SK-N-SH (cell line): Measurements from ENCODE around the gene ETHE1. TPM values are rescaled to one million over a fixed set of nuclear protein-coding genes. Genes with fewer than 3 reads are reported as not detected.

Source experiments
- CTCF ChIA-PET: fragments of 300-600, 350-600 bp; formaldehyde crosslinking; extraction: SDS; loops from one replicate; lab custom pipeline; 2021; lab: Yijun Ruan, JAX
- POLR2A ChIA-PET: fragments of 350-600 bp; sonication (Branson Sonifier 250); formaldehyde crosslinking; extraction: SDS; loops from one replicate; lab custom pipeline; 2020; ENCODE audit warnings: antibody characterized with exemption, inconsistent platforms; lab: Yijun Ruan, JAX
- DNase-seq: peaks from one replicate; pipeline ENCODE4 v3.0.0; 2012
- H2AFZ ChIP-seq: fragments of 200-600 bp; sonication (generic); 2 replicates; pipeline ENCODE4 v1.8.1; 2016; ENCODE audit warnings: antibody characterized with exemption, mild to moderate bottlenecking, low read depth
- H3F3A ChIP-seq: fragments of 200-600 bp; sonication (generic); replicated peaks from 2 replicates; pipeline ENCODE3; 2016; ENCODE audit warnings: antibody characterized with exemption, mild to moderate bottlenecking; ENCODE audit not compliant: insufficient read depth
- H3K27ac ChIP-seq, 2 experiments: fragments of 200-500 bp in 1 of 2; fragments of 200-600 bp in 1 of 2; sonication (Bioruptor generic) in 1 of 2; sonication (generic), shearing (Covaris generic) in 1 of 2; 2 replicates each; pipeline versions ENCODE4 v1.5.1 to v1.6.1; 2014 to 2016; ENCODE audit warnings: low read depth in 2 of 2, inconsistent platforms in 1 of 2, low read length in 1 of 2, mild to moderate bottlenecking in 1 of 2, mixed read lengths in 1 of 2
- H3K27me3 ChIP-seq: fragments of 200-600 bp; sonication (generic), shearing (Covaris generic); 2 replicates; pipeline ENCODE4 v1.6.1; 2016; ENCODE audit warnings: mixed run types; ENCODE audit not compliant: insufficient read depth
- H3K36me3 ChIP-seq, 2 experiments: fragments of 200-500 bp in 1 of 2; fragments of 200-600 bp in 1 of 2; sonication (Bioruptor generic) in 1 of 2; sonication (generic) in 1 of 2; replicated peaks in 1 of 2; 2 replicates each; pipeline versions ENCODE3 to v1.5.1; 2014 to 2016; ENCODE audit warnings: low read length in 1 of 2, mild to moderate bottlenecking in 1 of 2; ENCODE audit not compliant: insufficient read depth in 2 of 2, control insufficient read depth in 1 of 2
- H3K4me1 ChIP-seq, 2 experiments: fragments of 200-500 bp in 1 of 2; fragments of 200-600 bp in 1 of 2; sonication (Bioruptor generic) in 1 of 2; sonication (generic), shearing (Covaris generic) in 1 of 2; 2 replicates each; pipeline versions ENCODE4 v1.5.1 to v1.6.1; 2014 to 2016; ENCODE audit warnings: low read depth in 1 of 2, low read length in 1 of 2, mixed run types in 1 of 2; ENCODE audit not compliant: insufficient read depth in 2 of 2, control insufficient read depth in 1 of 2
- H3K4me2 ChIP-seq: fragments of 200-600 bp; sonication (generic), shearing (Covaris generic); 2 replicates; pipeline ENCODE4 v1.6.1; 2017; ENCODE audit warnings: mixed run types
- H3K4me3 ChIP-seq, 2 experiments: fragments of 200-500 bp in 1 of 2; fragments of 200-600 bp in 1 of 2; sonication (Bioruptor generic) in 1 of 2; sonication (generic), shearing (Covaris generic) in 1 of 2; 2 replicates each; pipeline versions ENCODE4 v1.5.1 to v1.8.1; 2014 to 2016; ENCODE audit warnings: low read depth in 2 of 2, inconsistent platforms in 1 of 2, low read length in 1 of 2, mild to moderate bottlenecking in 1 of 2, mixed read lengths in 1 of 2, moderate library complexity in 1 of 2
- H3K79me2 ChIP-seq: fragments of 200-600 bp; sonication (generic); 2 replicates; pipeline ENCODE4 v1.8.1; 2017; ENCODE audit warnings: mild to moderate bottlenecking; ENCODE audit not compliant: insufficient read depth
- H3K9ac ChIP-seq: fragments of 200-600 bp; sonication (generic); 2 replicates; pipeline ENCODE4 v1.6.1; 2017; ENCODE audit warnings: mixed run types
- H3K9me2 ChIP-seq: fragments of 200-600 bp; sonication (generic); 2 replicates; pipeline ENCODE4 v1.6.1; 2017; ENCODE audit warnings: mixed run types
- H3K9me3 ChIP-seq: fragments of 200-600 bp; sonication (generic); 2 replicates; pipeline ENCODE4 v1.6.1; 2017; ENCODE audit warnings: mixed run types, mild to moderate bottlenecking, moderate library complexity
- H4K20me1 ChIP-seq: fragments of 200-600 bp; sonication (generic); 2 replicates; pipeline ENCODE4 v1.6.1; 2017; ENCODE audit warnings: mild to moderate bottlenecking, mixed run types; ENCODE audit not compliant: insufficient read depth
- CHD2 ChIP-seq: fragments of 150-350 bp; IDR thresholded peaks from 2 replicates; pipeline ENCODE4 v1.6.1; 2018; ENCODE audit warnings: low read length; ENCODE audit not compliant: partially characterized antibody
- EZH2phosphoT487 ChIP-seq: fragments of 200-600 bp; sonication (generic); IDR thresholded peaks from 2 replicates; pipeline ENCODE4 v1.6.1; 2017; ENCODE audit warnings: low read depth, mixed run types, mild to moderate bottlenecking, antibody characterized with exemption, moderate library complexity, borderline replicate concordance
- FOSL2 ChIP-seq: IDR thresholded peaks from 2 replicates; pipeline ENCODE4 v1.4.0; 2012; ENCODE audit warnings: low read depth, mild to moderate bottlenecking, moderate library complexity, borderline replicate concordance
- GABPA ChIP-seq: IDR thresholded peaks from 2 replicates; pipeline ENCODE4 v1.4.0; 2012; ENCODE audit warnings: low read depth, mild to moderate bottlenecking
- JUND ChIP-seq: IDR thresholded peaks from 2 replicates; pipeline ENCODE4 v1.4.0; 2012
- MEF2A ChIP-seq: IDR thresholded peaks from 2 replicates; pipeline ENCODE4 v1.4.0; 2012; ENCODE audit warnings: low read depth, borderline replicate concordance
- MXI1 ChIP-seq: IDR thresholded peaks from 2 replicates; pipeline ENCODE4 v1.6.1; 2012; ENCODE audit warnings: mild to moderate bottlenecking, low read depth, low read length, improper control_type of control experiment
- NFIC ChIP-seq: IDR thresholded peaks from 2 replicates; pipeline ENCODE4 v1.4.0; 2012; ENCODE audit warnings: borderline replicate concordance
- RFX5 ChIP-seq: IDR thresholded peaks from 2 replicates; pipeline ENCODE4 v1.6.1; 2012; ENCODE audit warnings: mild to moderate bottlenecking, improper control_type of control experiment, low read length
- RXRA ChIP-seq: IDR thresholded peaks from 2 replicates; pipeline ENCODE4 v1.4.0; 2012; ENCODE audit warnings: low read depth, mild to moderate bottlenecking, borderline replicate concordance
- SIN3A ChIP-seq: IDR thresholded peaks from 2 replicates; pipeline ENCODE4 v1.6.1; 2012; ENCODE audit warnings: low read depth, mild to moderate bottlenecking, low read length, moderate library complexity, borderline replicate concordance
- SMC3 ChIP-seq: IDR thresholded peaks from 2 replicates; pipeline ENCODE4 v1.6.1; 2012; ENCODE audit warnings: low read depth, low read length, improper control_type of control experiment
- TCF12 ChIP-seq: IDR thresholded peaks from 2 replicates; pipeline ENCODE4 v1.4.0; 2012
- YY1 ChIP-seq: IDR thresholded peaks from 2 replicates; pipeline ENCODE4 v1.4.0; 2012; ENCODE audit warnings: low read depth, mild to moderate bottlenecking
- WGBS: methylation state at CpG from one replicate; pipeline ENCODE4 v1.1.6; 2017; ENCODE audit warnings: low lambda C conversion rate; 5-methylcytosine and 5-hydroxymethylcytosine counted together
- polyA plus RNA-seq, 3 experiments: library from polyadenylated mRNA; depleted of rRNA; stranded (reverse); fragments of >200 nt; gene quantifications; 2 replicates each; pipeline ENCODE4 v1.2.3, GENCODE V29; 2012
- TF ChIP-seq, protein P1 (sequence below): IDR thresholded peaks from 2 replicates; pipeline ENCODE4 v1.6.1; 2012; ENCODE audit warnings: mild to moderate bottlenecking, low read depth, low read length, moderate library complexity
- TF ChIP-seq, protein P2 (sequence below): fragments of 150-350 bp; IDR thresholded peaks from 2 replicates; pipeline ENCODE4 v1.6.1; 2017; ENCODE audit warnings: antibody characterized with exemption, low read length, low read depth, borderline replicate concordance

Gene ETHE1
- polyA plus RNA-seq, 1 of the 3 experiments (the other 2 are of a cell fraction): 86.2 TPM

- Histone ChIP-seq H3K9me2 (no peaks in the 10 kb centered on the region), H3K9me3 (no peaks in the 10 kb centered on the region), H2AFZ (no peak overlapping the region), H3K4me3 (no peak overlapping the region), H3K9ac (no peak overlapping the region), H3K36me3 (peaks cover 3 to 11% of the 10 kb centered on the region in 2 experiments), H3K4me1 (peaks cover 0 to 14% of the 10 kb centered on the region in 2 experiments; a peak in 1 of 4 replicates), H3F3A (peaks cover 21% of the 10 kb centered on the region), H3K4me2 (0 out of 2 replicates have a peak overlapping the region, but pooled peaks have one; percentile 43), H3K27me3 (no peaks in the 10 kb centered on the region), H4K20me1 (0 out of 2 replicates have a peak, but pooled peaks cover 2% of the 10 kb centered on the region), H3K79me2 (peaks cover 26% of the 10 kb centered on the region; the same call in 1 of the 2 replicates), H3K27ac (peak overlapping the region in 1 of 2 experiments; percentile 62; a peak in 2 of 4 replicates)
- ChIA-PET CTCF (interaction anchor here (1.7 to 2.7 kb wide), 2 partner anchors 8 to 32 kb away, joined by 6 to 21 read pairs; no protein-coding TSS in a partner anchor), POLR2A (no interaction called here)
- 69% methylated on average over 14 of the region's 14 CpGs for WGBS
- TF ChIP-seq FOSL2 (0 out of 2 replicates have a peak, but pooled peaks have one; percentile 16), TCF12 (0 out of 2 replicates have a peak, but pooled peaks have one; percentile 22), YY1 (no peak)
- DNase-seq: no peak
Measured at GRCh38 chr19:43562698-43563241, 35.8 kb upstream of the ETHE1 start.

DNA sequence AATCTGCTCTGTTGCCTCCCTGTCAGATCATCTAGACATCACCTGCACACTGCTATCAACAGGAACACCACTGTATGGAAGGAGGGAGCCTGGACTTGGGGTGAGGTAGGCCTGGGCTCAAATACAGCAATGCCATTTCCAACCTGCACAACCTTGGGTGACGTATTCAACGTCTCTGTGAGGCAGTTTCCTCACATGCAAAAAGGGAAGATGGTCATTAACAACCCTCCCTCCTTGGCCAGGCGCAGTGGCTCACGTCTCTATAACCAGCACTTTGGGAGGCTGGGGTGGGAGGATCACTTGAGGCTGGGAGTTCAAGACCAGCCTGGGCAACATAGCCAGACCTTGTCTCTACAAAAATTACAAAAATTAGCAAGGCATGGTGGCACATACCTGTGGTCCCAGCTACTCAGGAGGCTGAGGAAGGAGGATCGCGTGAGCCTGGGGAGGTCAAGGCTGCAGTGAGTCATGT, 35.3 kb upstream of the ETHE1 start:
- CTCF ChIA-PET: interaction anchor here (1.7 kb wide), 1 partner anchor 33 kb away, joined by 6 read pairs; no protein-coding TSS in a partner anchor
- WGBS: 95% methylated on average over 6 of the region's 6 CpGs

More for the DNA sequence above, 35.3 kb upstream of the ETHE1 start:
- Histone ChIP-seq H2AFZ (no peak overlapping the region), H3K4me2 (no peak overlapping the region), H3K9ac (no peak overlapping the region), H3K36me3 (peaks cover 3 to 11% of the 10 kb centered on the region in 2 experiments), H3K9me2 (no peaks in the 10 kb centered on the region), H3K4me3 (no peak overlapping the region), H3F3A (peaks cover 26% of the 10 kb centered on the region), H4K20me1 (0 out of 2 replicates have a peak, but pooled peaks cover 2% of the 10 kb centered on the region), H3K4me1 (peaks cover 0 to 14% of the 10 kb centered on the region in 2 experiments; a peak in 1 of 4 replicates), H3K79me2 (peaks cover 21% of the 10 kb centered on the region; the same call in 1 of the 2 replicates), H3K27ac (peak overlapping the region in 1 of 2 experiments; percentile 62; a peak in 1 of 4 replicates), H3K9me3 (no peaks in the 10 kb centered on the region), H3K27me3 (no peaks in the 10 kb centered on the region)
- no peak for DNase-seq
- POLR2A ChIA-PET: no interaction called here
- TF ChIP-seq GABPA (no peak), TCF12 (no peak), SIN3A (no peak), RXRA (no peak), RFX5 (no peak), SMC3 (no peak), EZH2phosphoT487 (no peak), MXI1 (no peak), MEF2A (no peak), CHD2 (no peak), NFIC (no peak), JUND (no peak)
- TF ChIP-seq, protein P1, sequence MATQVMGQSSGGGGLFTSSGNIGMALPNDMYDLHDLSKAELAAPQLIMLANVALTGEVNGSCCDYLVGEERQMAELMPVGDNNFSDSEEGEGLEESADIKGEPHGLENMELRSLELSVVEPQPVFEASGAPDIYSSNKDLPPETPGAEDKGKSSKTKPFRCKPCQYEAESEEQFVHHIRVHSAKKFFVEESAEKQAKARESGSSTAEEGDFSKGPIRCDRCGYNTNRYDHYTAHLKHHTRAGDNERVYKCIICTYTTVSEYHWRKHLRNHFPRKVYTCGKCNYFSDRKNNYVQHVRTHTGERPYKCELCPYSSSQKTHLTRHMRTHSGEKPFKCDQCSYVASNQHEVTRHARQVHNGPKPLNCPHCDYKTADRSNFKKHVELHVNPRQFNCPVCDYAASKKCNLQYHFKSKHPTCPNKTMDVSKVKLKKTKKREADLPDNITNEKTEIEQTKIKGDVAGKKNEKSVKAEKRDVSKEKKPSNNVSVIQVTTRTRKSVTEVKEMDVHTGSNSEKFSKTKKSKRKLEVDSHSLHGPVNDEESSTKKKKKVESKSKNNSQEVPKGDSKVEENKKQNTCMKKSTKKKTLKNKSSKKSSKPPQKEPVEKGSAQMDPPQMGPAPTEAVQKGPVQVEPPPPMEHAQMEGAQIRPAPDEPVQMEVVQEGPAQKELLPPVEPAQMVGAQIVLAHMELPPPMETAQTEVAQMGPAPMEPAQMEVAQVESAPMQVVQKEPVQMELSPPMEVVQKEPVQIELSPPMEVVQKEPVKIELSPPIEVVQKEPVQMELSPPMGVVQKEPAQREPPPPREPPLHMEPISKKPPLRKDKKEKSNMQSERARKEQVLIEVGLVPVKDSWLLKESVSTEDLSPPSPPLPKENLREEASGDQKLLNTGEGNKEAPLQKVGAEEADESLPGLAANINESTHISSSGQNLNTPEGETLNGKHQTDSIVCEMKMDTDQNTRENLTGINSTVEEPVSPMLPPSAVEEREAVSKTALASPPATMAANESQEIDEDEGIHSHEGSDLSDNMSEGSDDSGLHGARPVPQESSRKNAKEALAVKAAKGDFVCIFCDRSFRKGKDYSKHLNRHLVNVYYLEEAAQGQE: no peak
- TF ChIP-seq, protein P2, sequence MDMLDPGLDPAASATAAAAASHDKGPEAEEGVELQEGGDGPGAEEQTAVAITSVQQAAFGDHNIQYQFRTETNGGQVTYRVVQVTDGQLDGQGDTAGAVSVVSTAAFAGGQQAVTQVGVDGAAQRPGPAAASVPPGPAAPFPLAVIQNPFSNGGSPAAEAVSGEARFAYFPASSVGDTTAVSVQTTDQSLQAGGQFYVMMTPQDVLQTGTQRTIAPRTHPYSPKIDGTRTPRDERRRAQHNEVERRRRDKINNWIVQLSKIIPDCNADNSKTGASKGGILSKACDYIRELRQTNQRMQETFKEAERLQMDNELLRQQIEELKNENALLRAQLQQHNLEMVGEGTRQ: no peak
